IMR-90 (cell line): ENCODE results near the gene DESI2. TPM values are rescaled to one million over a fixed set of nuclear protein-coding genes. Genes with fewer than 3 reads are reported as not detected.

Experiments
- ATAC-seq: fragments of 200-7000 bp; cut with Tn5 transposase; 2 replicates; pipeline ENCODE4 v1.9.1; 2020; ENCODE audit warnings: low read depth, mild to moderate bottlenecking, moderate library complexity
- BruUV-seq: library from RNA; stranded (reverse); fragments of 400-500 nt; replicated peaks from 2 replicates; lab custom pipeline; 2021; lab: Mats Ljungman, UMichigan
- CTCF ChIA-PET: fragments of 300-600 bp; formaldehyde crosslinking; extraction: SDS; loops from one replicate; lab custom pipeline; 2021; ENCODE audit warnings: antibody characterized with exemption; lab: Yijun Ruan, JAX
- POLR2A ChIA-PET: fragments of 300-600 bp; sonication (Branson Sonifier 250); formaldehyde crosslinking; loops from one replicate; lab custom pipeline; 2022; ENCODE audit warnings: antibody characterized with exemption; ENCODE audit not compliant: unreplicated experiment; lab: Charles Lee
- DNase-seq: peaks from one replicate; pipeline ENCODE4 v3.0.0; 2013
- H2AFZ ChIP-seq: replicated peaks from 2 replicates; pipeline ENCODE3; 2013; ENCODE audit warnings: low read length, mild to moderate bottlenecking; ENCODE audit not compliant: poor library complexity
- H2AK5ac ChIP-seq: 2 replicates; pipeline ENCODE4 v1.6.1; 2013; ENCODE audit warnings: low read depth, low read length, inconsistent platforms
- H2AK9ac ChIP-seq: replicated peaks from 2 replicates; pipeline ENCODE3; 2013; ENCODE audit warnings: mild to moderate bottlenecking, low read depth, low read length, moderate library complexity; ENCODE audit not compliant: poor library complexity
- H2BK120ac ChIP-seq: 2 replicates; pipeline ENCODE4 v1.6.1; 2013; ENCODE audit warnings: low read depth, low read length, inconsistent platforms
- H2BK15ac ChIP-seq: 3 replicates; pipeline ENCODE4 v1.6.1; 2013; ENCODE audit warnings: low read depth, low read length, inconsistent platforms
- H2BK20ac ChIP-seq: 2 replicates; pipeline ENCODE4 v1.6.1; 2013; ENCODE audit warnings: low read depth, mild to moderate bottlenecking, inconsistent platforms, low read length, moderate library complexity
- H2BK5ac ChIP-seq: 2 replicates; pipeline ENCODE4 v1.6.1; 2013; ENCODE audit warnings: mild to moderate bottlenecking, low read depth, low read length, inconsistent platforms; ENCODE audit not compliant: poor library complexity, severe bottlenecking
- H3K14ac ChIP-seq: replicated peaks from 2 replicates; pipeline ENCODE4 v1.6.1; 2013; ENCODE audit warnings: low read depth, low read length, inconsistent platforms
- H3K18ac ChIP-seq: 2 replicates; pipeline ENCODE4 v1.6.1; 2013; ENCODE audit warnings: low read depth, low read length, control low read depth
- H3K23ac ChIP-seq: 2 replicates; pipeline ENCODE4 v1.6.1; 2013; ENCODE audit warnings: low read depth, low read length, inconsistent platforms
- H3K27ac ChIP-seq: 2 replicates; pipeline ENCODE4 v1.5.1; 2013; ENCODE audit warnings: mild to moderate bottlenecking, control low read depth, low read length; ENCODE audit not compliant: insufficient read depth
- H3K27me3 ChIP-seq: 2 replicates; pipeline ENCODE4 v1.6.1; 2013; ENCODE audit warnings: low read length; ENCODE audit not compliant: control insufficient read depth, insufficient read depth
- H3K36me3 ChIP-seq: 2 replicates; pipeline ENCODE4 v1.6.1; 2013; ENCODE audit warnings: low read length, mixed read lengths; ENCODE audit not compliant: control insufficient read depth, insufficient read depth
- H3K4ac ChIP-seq: 2 replicates; pipeline ENCODE4 v1.6.1; 2013; ENCODE audit warnings: low read depth, low read length, inconsistent platforms
- H3K4me1 ChIP-seq: 2 replicates; pipeline ENCODE4 v1.6.1; 2013; ENCODE audit warnings: low read length, mixed read lengths; ENCODE audit not compliant: control insufficient read depth, insufficient read depth
- H3K4me2 ChIP-seq: 2 replicates; pipeline ENCODE4 v1.6.1; 2013; ENCODE audit warnings: low read depth, mild to moderate bottlenecking, control low read depth, low read length, moderate library complexity
- H3K4me3 ChIP-seq: 2 replicates; pipeline ENCODE4 v1.5.1; 2013; ENCODE audit warnings: low read depth, mild to moderate bottlenecking, control low read depth, low read length, moderate library complexity; ENCODE audit not compliant: insufficient read depth
- H3K56ac ChIP-seq: 2 replicates; pipeline ENCODE4 v1.6.1; 2013; ENCODE audit warnings: low read length, inconsistent platforms; ENCODE audit not compliant: insufficient read depth; ENCODE audit errors: extremely low read depth
- H3K79me1 ChIP-seq, 2 experiments: 2 replicates each; pipeline ENCODE4 v1.6.1; 2013; ENCODE audit warnings: low read length in 2 of 2, inconsistent platforms in 1 of 2, low read depth in 1 of 2
- H3K9ac ChIP-seq: 2 replicates; pipeline ENCODE4 v1.6.1; 2013; ENCODE audit warnings: low read depth, low read length, control low read depth
- H3K9me1 ChIP-seq: 2 replicates; pipeline ENCODE4 v1.6.1; 2013; ENCODE audit warnings: low read length, inconsistent platforms; ENCODE audit not compliant: insufficient read depth
- H3K9me3 ChIP-seq: 2 replicates; pipeline ENCODE4 v1.6.1; 2013; ENCODE audit warnings: low read length; ENCODE audit not compliant: control insufficient read depth, insufficient read depth
- H4K20me1 ChIP-seq: 2 replicates; pipeline ENCODE4 v1.6.1; 2013; ENCODE audit warnings: low read length, inconsistent platforms; ENCODE audit not compliant: insufficient read depth
- H4K5ac ChIP-seq: 2 replicates; pipeline ENCODE4 v1.6.1; 2013; ENCODE audit warnings: mild to moderate bottlenecking, low read depth, low read length, control low read depth
- H4K8ac ChIP-seq, 2 experiments: 2 replicates each; pipeline ENCODE4 v1.6.1; 2013; ENCODE audit warnings: low read depth in 2 of 2, low read length in 2 of 2, control low read depth in 1 of 2, inconsistent platforms in 1 of 2
- H4K91ac ChIP-seq: 2 replicates; pipeline ENCODE4 v1.6.1; 2013; ENCODE audit warnings: low read depth, low read length, inconsistent platforms; ENCODE audit not compliant: insufficient read depth
- BHLHE40 ChIP-seq: fragments of 150-350 bp; IDR thresholded peaks from 2 replicates; pipeline ENCODE4 v1.6.1; 2016; ENCODE audit warnings: mild to moderate bottlenecking, low read depth, low read length
- CEBPB ChIP-seq: IDR thresholded peaks from 2 replicates; pipeline ENCODE4 v1.6.1; 2012; ENCODE audit warnings: low read depth, low read length, improper control_type of control experiment
- FOS ChIP-seq: fragments of 150-350 bp; IDR thresholded peaks from 2 replicates; pipeline ENCODE4 v1.6.1; 2016; ENCODE audit warnings: low read depth, low read length
- MAZ ChIP-seq: IDR thresholded peaks from 2 replicates; pipeline ENCODE4 v1.6.1; 2012; ENCODE audit warnings: low read depth, mild to moderate bottlenecking, low read length, improper control_type of control experiment, moderate library complexity, borderline replicate concordance
- POLR2A ChIP-seq: IDR thresholded peaks from 2 replicates; pipeline ENCODE4 v1.6.1; 2012; ENCODE audit warnings: mild to moderate bottlenecking, low read depth, low read length
- RAD21 ChIP-seq: IDR thresholded peaks from 2 replicates; pipeline ENCODE4 v1.6.1; 2012; ENCODE audit warnings: low read length, improper control_type of control experiment
- RFX5 ChIP-seq: IDR thresholded peaks from 2 replicates; pipeline ENCODE4 v1.8.0; 2012; ENCODE audit warnings: low read depth, mild to moderate bottlenecking, low read length, moderate library complexity
- SMC3 ChIP-seq: fragments of 150-350 bp; IDR thresholded peaks from 2 replicates; pipeline ENCODE4 v1.6.1; 2016; ENCODE audit warnings: low read depth, mild to moderate bottlenecking, antibody characterized with exemption, low read length, moderate library complexity
- WGBS, 2 experiments: methylation state at CpG; one replicate each; pipeline versions ENCODE4 v1.1.5 to v1.1.7; 2013; ENCODE audit warnings: missing lambda C conversion rate in 2 of 2; ENCODE audit not compliant: insufficient read length in 1 of 2; ENCODE audit errors: extremely low coverage in 2 of 2; 5-methylcytosine and 5-hydroxymethylcytosine counted together
- dilution Hi-C: fragments of 300-500 bp; cut with HindIII; formaldehyde crosslinking; loops from one replicate; pipeline ENCODE4 v1.14.3; 2018; ENCODE audit warnings: low sequenced_read_pairs; ENCODE audit not compliant: unreplicated experiment
- in situ Hi-C: fragments of 300-500 bp; cut with MboI; formaldehyde crosslinking; loops from 3 replicates; pipeline ENCODE4 v1.14.3; 2019; ENCODE audit warnings: low sequenced_read_pairs, inconsistent platforms, mixed read lengths
- intact Hi-C: fragments of 100-400 bp; cut with micrococcal nuclease; formaldehyde crosslinking; loops from 2 replicates; pipeline ENCODE4 v1.10.0; 2022
- polyA plus RNA-seq, 3 experiments: library from polyadenylated mRNA; depleted of rRNA; stranded (reverse); fragments of >200 nt; gene quantifications; 2 replicates each; pipeline ENCODE4 v1.2.3, GENCODE V29; 2012; ENCODE audit warnings: low replicate concordance in 1 of 3
- total RNA-seq: library from RNA; depleted of rRNA; stranded (reverse); fragments of >200 nt; gene quantifications from 2 replicates; pipeline ENCODE4 v1.2.3, GENCODE V29; 2012

Gene DESI2
- total and polyA plus RNA-seq, 2 of the 4 experiments (the other 2 are of a cell fraction) = 19.0 to 43.6 TPM

- no peak overlapping the region for H2AK9ac ChIP-seq
- H3K9me3 ChIP-seq = no peaks in the 10 kb centered on the region
- dilution Hi-C loops (no loop called here), intact Hi-C loops (no loop called here), in situ Hi-C loops (no loop called here)
- H3K23ac ChIP-seq = no peak overlapping the region
- ATAC-seq = no peak
- DNase-seq = no peak
- no peak overlapping the region for H2BK120ac ChIP-seq
- CTCF ChIA-PET = interaction anchor here (0.5 kb wide), 1 partner anchor 1543 kb away, joined by 6 read pairs; no protein-coding TSS in a partner anchor
- H2BK20ac ChIP-seq = no peak overlapping the region
- TF ChIP-seq SMC3 (no peak), FOS (no peak), POLR2A (no peak), BHLHE40 (no peak), RAD21 (no peak), RFX5 (no peak), CEBPB (no peak), MAZ (no peak)
- no peaks in the 10 kb centered on the region for H3K27me3 ChIP-seq
- 100% methylated on average over 1 of the region's 2 CpGs; no CpG with 5 or more reads in 1 of the 2 experiments for WGBS, 2 experiments
- H4K20me1 ChIP-seq = no peaks in the 10 kb centered on the region
- H3K4me2 ChIP-seq = no peak overlapping the region
- H3K18ac ChIP-seq = no peak overlapping the region
- no peak overlapping the region for H4K8ac ChIP-seq
- H3K9ac ChIP-seq = no peak overlapping the region
- no TSS peak for BruUV-seq
- H3K4me1 ChIP-seq = no peaks in the 10 kb centered on the region
- H3K79me1 ChIP-seq = peaks cover 0 to 4% of the 10 kb centered on the region in 2 experiments; a peak in 1 of 4 replicates
- peaks cover 28% of the 10 kb centered on the region for H3K36me3 ChIP-seq
- H3K27ac ChIP-seq = no peak overlapping the region
- H4K91ac ChIP-seq = no peak overlapping the region
- POLR2A ChIA-PET = no interaction called here
- H4K5ac ChIP-seq = no peak overlapping the region
- H3K4me3 ChIP-seq = no peak overlapping the region
- H2BK15ac ChIP-seq = no peak overlapping the region
- no peak overlapping the region for H2BK5ac ChIP-seq
- H3K4ac ChIP-seq = no peak overlapping the region
- H3K14ac ChIP-seq = no peak overlapping the region; the same call in 1 of the 2 replicates
- no peak overlapping the region for H2AFZ ChIP-seq
- H3K9me1 ChIP-seq = 0 out of 2 replicates have a peak, but pooled peaks cover 3% of the 10 kb centered on the region
- no peak overlapping the region for H3K56ac ChIP-seq
- no peak overlapping the region for H2AK5ac ChIP-seq
These were observed 43.0 kb downstream of the DESI2 start for GRCh38 chr1:244695937-244696336.
